Mucosa of descending colon (tissue), 3 donors: ENCODE results near the gene CISD3. TPM values are rescaled to one million over a fixed set of nuclear protein-coding genes. Genes with fewer than 3 reads are reported as not detected.

Source experiments
- ATAC-seq: fragments of 200-7000 bp; cut with Tn5 transposase; one replicate; pipeline ENCODE4 v1.9.1; 2020; ENCODE audit warnings: mild to moderate bottlenecking, moderate library complexity
- DNase-seq, 3 donors: peaks; one replicate each; pipeline ENCODE4 v3.0.0-alpha.2; 2020
- H3K36me3 ChIP-seq: fragments of 200-600 bp; one replicate; pipeline ENCODE4 v1.8.0; 2021; ENCODE audit warnings: low read depth, mild to moderate bottlenecking
- H3K4me1 ChIP-seq: fragments of 200-600 bp; one replicate; pipeline ENCODE4 v1.8.0; 2021; ENCODE audit warnings: low read depth, mild to moderate bottlenecking
- H3K4me3 ChIP-seq: fragments of 200-600 bp; one replicate; pipeline ENCODE4 v1.8.0; 2021; ENCODE audit warnings: mild to moderate bottlenecking
- H3K9me3 ChIP-seq: fragments of 200-600 bp; one replicate; pipeline ENCODE4 v1.8.0; 2021; ENCODE audit warnings: mild to moderate bottlenecking
- intact Hi-C, 2 donors: fragments of 100-400 bp; cut with DNase I in 1 of 2; cut with micrococcal nuclease in 1 of 2; formaldehyde crosslinking; loops; one replicate each; pipeline versions ENCODE4 v1.11.0 to v1.11.1; 2022; cut with DNase I, micrococcal nuclease
- total RNA-seq, 3 donors: library from RNA; stranded (reverse); fragmentation: NEBNext Ultra II Directional in 2 of 3; extraction: Animal tissue kit (Norgen Biotek cat#: 25700) in 2 of 3; gene quantifications; one replicate each; pipeline versions ENCODE4 v1.2.1 to v1.2.4, GENCODE V29; 2021 to 2023
- TF ChIP-seq, protein P1 (sequence below): fragments of 200-600 bp; IDR thresholded peaks from one replicate; pipeline ENCODE4 v1.8.0; 2022; ENCODE audit warnings: antibody characterized with exemption, mild to moderate bottlenecking
- donor health status: DM: no; HTN: no; CAD: no; lungs with moderate emphysema.
- donor health status: DM: no; HTN: no; CAD: no.
- donor health status: DM: no; HTN: yes; CAD: no.

CISD3 gene
- total RNA-seq, 3 donors from 2014 or later, result 60.8 to 101 (median 91.8) TPM

- no peaks in the 10 kb centered on the region for H3K9me3 ChIP-seq
- no peak overlapping the region for H3K4me3 ChIP-seq
- DNase-seq (peak in 1 of 3 donors; percentile 14), ATAC-seq (no peak)
- H3K4me1 ChIP-seq, result peaks cover 47% of the 10 kb centered on the region
- no peaks in the 10 kb centered on the region for H3K36me3 ChIP-seq
- TF ChIP-seq, protein P1, sequence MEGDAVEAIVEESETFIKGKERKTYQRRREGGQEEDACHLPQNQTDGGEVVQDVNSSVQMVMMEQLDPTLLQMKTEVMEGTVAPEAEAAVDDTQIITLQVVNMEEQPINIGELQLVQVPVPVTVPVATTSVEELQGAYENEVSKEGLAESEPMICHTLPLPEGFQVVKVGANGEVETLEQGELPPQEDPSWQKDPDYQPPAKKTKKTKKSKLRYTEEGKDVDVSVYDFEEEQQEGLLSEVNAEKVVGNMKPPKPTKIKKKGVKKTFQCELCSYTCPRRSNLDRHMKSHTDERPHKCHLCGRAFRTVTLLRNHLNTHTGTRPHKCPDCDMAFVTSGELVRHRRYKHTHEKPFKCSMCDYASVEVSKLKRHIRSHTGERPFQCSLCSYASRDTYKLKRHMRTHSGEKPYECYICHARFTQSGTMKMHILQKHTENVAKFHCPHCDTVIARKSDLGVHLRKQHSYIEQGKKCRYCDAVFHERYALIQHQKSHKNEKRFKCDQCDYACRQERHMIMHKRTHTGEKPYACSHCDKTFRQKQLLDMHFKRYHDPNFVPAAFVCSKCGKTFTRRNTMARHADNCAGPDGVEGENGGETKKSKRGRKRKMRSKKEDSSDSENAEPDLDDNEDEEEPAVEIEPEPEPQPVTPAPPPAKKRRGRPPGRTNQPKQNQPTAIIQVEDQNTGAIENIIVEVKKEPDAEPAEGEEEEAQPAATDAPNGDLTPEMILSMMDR, result no peak
- intact Hi-C loops, result no loop called here
Observed at GRCh38 chr17:38727736-38728135, 2.4 kb upstream of the CISD3 start.

DNA sequence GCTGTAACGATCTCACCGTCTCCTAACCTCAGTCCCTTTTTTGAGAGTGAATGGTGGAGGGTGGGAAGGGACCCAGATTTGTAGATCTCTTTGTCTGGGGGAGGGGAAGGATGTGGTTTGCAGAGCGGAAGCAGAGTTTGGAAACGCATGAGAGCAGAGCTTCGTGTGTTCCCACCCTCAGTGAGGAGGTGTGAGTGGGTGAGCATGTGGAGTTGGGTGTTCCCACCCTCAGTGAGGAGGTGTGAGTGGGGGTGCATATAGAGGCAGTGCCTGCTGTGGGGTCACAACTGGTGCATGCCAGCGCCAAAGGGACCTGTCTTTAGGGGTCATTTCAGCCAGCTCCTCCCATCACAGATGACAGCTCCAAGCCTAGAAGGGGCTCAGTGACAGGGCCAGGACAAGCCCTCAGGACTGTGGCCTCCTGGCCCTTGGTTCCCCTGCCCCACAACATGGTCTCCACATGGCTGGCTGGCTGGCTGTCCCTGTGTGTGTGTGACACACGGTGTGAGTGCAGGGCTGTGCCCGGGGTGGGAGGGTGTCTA lies 1.8 kb upstream of the CISD3 start:
- Histone ChIP-seq H3K4me1 (peaks cover 53% of the 10 kb centered on the region), H3K36me3 (no peaks in the 10 kb centered on the region), H3K9me3 (no peaks in the 10 kb centered on the region), H3K4me3 (no peak overlapping the region)
- TF ChIP-seq, protein P1, result no peak
- DNase-seq (peak in 1 of 3 donors; percentile 58), ATAC-seq (no peak)
- intact Hi-C loops, result no loop called here

DNA sequence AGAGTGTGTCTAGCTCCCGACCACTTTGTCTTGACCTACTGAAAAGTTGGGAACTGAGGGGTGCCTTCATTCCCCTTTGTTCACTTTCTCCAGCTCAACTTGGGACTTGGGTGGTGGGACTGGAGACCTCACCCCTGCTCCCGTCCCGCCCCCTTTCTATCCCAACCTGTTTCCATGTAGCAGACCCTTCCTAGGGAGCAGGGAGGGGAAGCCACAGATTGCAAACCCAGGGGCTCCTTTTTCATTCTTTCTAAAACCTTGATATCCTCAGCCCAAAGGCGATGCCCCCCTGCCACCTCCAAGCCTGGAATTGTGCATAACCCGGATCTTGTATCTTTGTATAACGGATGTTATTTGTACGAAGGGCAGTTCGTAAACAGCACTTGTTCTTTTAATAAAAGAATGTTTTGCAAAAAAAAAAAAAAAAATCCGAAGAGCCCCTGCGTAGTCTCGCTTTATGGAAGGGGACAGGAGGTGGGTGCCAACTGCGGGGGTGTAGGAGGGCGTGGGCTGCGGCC lies 714 bp upstream of the CISD3 start:
- intact Hi-C loops, result no loop called here
- DNase-seq (peak in 1 of 3 donors; percentile 20), ATAC-seq (no peak)
- Histone ChIP-seq H3K4me1 (peaks cover 50% of the 10 kb centered on the region), H3K36me3 (no peaks in the 10 kb centered on the region), H3K9me3 (no peaks in the 10 kb centered on the region), H3K4me3 (peak overlapping the region; percentile 15)
- TF ChIP-seq, protein P1, result no peak

GRCh38 chr17:38730526-38731379 lies 612 bp downstream of the CISD3 start:
- DNase-seq, result peak; percentile 94 to 97 (median 94)
- intact Hi-C loops, result loop anchor here in 1 of 2 donors (10.0 kb wide), 1 partner anchor 56 kb away; the partner anchor contains the start of gene EPOP
- H3K4me3 ChIP-seq, result peak overlapping the region; percentile 50
- TF ChIP-seq, protein P1, result no peak
- no peaks in the 10 kb centered on the region for H3K36me3 ChIP-seq
- H3K4me1 ChIP-seq, result peaks cover 39% of the 10 kb centered on the region
- ATAC-seq, result peak; percentile 75
- H3K9me3 ChIP-seq, result no peaks in the 10 kb centered on the region

GRCh38 chr17:38731526-38732294 lies 1.6 kb downstream of the CISD3 start:
- intact Hi-C loops, result loop anchor here in 1 of 2 donors (10.0 kb wide), 1 partner anchor 57 kb away; the partner anchor contains the start of gene EPOP
- TF ChIP-seq, protein P1, result no peak
- DNase-seq, result peak in 1 of 3 donors; percentile 75
- no peak for ATAC-seq
- Histone ChIP-seq H3K9me3 (no peaks in the 10 kb centered on the region), H3K4me1 (peaks cover 37% of the 10 kb centered on the region), H3K4me3 (no peak overlapping the region), H3K36me3 (no peaks in the 10 kb centered on the region)
